ENCODE measurements around the gene PPARGC1A. TPM values are rescaled to one million over a fixed set of nuclear protein-coding genes. Genes with fewer than 3 reads are reported as not detected.

PPARGC1A gene
- total and polyA plus RNA-seq, 2 donors (not counting 1 experiment from before 2014, with no cell fraction given): not detected

DNA sequence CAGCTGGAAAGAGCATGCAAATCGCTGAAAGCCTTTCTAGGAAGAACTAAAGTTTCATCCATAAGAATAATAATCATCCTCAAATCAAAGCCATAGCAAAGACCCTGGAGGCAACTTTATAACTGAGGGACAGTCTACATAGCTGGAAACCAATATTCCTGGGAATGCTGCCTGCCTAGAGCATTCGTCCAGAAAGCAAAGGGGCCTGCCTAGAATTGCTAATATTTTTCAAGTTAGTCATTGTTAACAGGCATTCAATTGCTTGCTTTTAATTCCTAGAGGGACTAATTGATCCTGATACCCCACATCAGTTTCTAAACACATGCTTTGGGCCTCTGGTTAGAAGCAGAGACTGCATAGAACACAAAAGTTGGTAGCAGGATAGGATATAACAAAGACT is 4.2 kb upstream of the PPARGC1A start:
- no peaks in the 10 kb centered on the region for H3K79me2 ChIP-seq (ENCODE audit: control insufficient read depth, insufficient read depth, low read length)
- ChIA-PET CTCF (no interaction called here), POLR2A (no interaction called here)
- H3K27ac Mint-ChIP-seq: no peak overlapping the region
- no peaks in the 10 kb centered on the region for H3K27me3 Mint-ChIP-seq
- H3K36me3 ChIP-seq (replicated peaks in 1 of 2; ENCODE audit: control extremely low read depth in 1 of 2, control insufficient read depth in 1 of 2, extremely low read depth in 1 of 2, insufficient read depth in 2 of 2, low read length in 1 of 2): no peaks in the 10 kb centered on the region
- no peak overlapping the region for H3K4me3 ChIP-seq (ENCODE audit: control extremely low read depth in 1 of 5, extremely low read depth in 1 of 5, insufficient read depth in 1 of 5, low read depth in 2 of 5, low read length in 4 of 5)
- H3K9me3 Mint-ChIP-seq (ENCODE audit: insufficient read depth): no peaks in the 10 kb centered on the region
- DNase-seq (no peak), ATAC-seq (ENCODE audit: low read depth) (no peak)
- H2AFZ ChIP-seq (ENCODE audit: insufficient read depth, low read depth, low read length, poor library complexity, severe bottlenecking): no peak overlapping the region
- H3K4me1 Mint-ChIP-seq: peaks cover 4% of the 10 kb centered on the region
- no peak overlapping the region for H3K27ac ChIP-seq (ENCODE audit: low read length in 2 of 2)
- H3K9me3 ChIP-seq (ENCODE audit: control extremely low read depth in 1 of 3, control insufficient read depth in 2 of 3, insufficient read depth in 1 of 3, low read length in 2 of 3): peaks cover 0 to 4% (median 0%) of the 10 kb centered on the region in 3 donors
- H3K9ac ChIP-seq (ENCODE audit: low read length): no peak overlapping the region
- H4K20me1 ChIP-seq (ENCODE audit: control insufficient read depth, insufficient read depth, low read length, poor library complexity, severe bottlenecking): no peaks in the 10 kb centered on the region
- intact Hi-C loops (cut with micrococcal nuclease): no loop called here
- no peak for TF ChIP-seq CTCF (IDR thresholded peaks at IDR 0.05)
- no peak for TF ChIP-seq EZH2 (IDR thresholded peaks at IDR 0.05; ENCODE audit: borderline replicate concordance, insufficient read depth, low read depth, low read length, poor library complexity, severe bottlenecking)
- no peak overlapping the region for H3K4me3 Mint-ChIP-seq
- H3K4me2 ChIP-seq (replicated peaks; ENCODE audit: low read depth, low read length, poor library complexity, severe bottlenecking): no peak overlapping the region
- 100% methylated on average over 1 of the region's 2 CpGs for WGBS (ENCODE audit: insufficient coverage)
- H3K4me1 ChIP-seq (ENCODE audit: control insufficient read depth in 2 of 2, insufficient read depth in 2 of 2, low read length in 2 of 2): no peaks in the 10 kb centered on the region
- no peaks in the 10 kb centered on the region for H3K27me3 ChIP-seq (replicated peaks in 1 of 4; ENCODE audit: control extremely low read depth in 1 of 4, control insufficient read depth in 3 of 4, insufficient read depth in 4 of 4, low read length in 3 of 4)

- POLR2A ChIA-PET: no interaction called here
- CTCF ChIA-PET: no interaction called here
- no peak for DNase-seq
- H3K4me3 ChIP-seq (ENCODE audit: control extremely low read depth in 1 of 5, extremely low read depth in 1 of 5, insufficient read depth in 1 of 5, low read depth in 2 of 5, low read length in 4 of 5): no peak overlapping the region
- no peaks in the 10 kb centered on the region for H3K27me3 ChIP-seq (replicated peaks in 1 of 4; ENCODE audit: control extremely low read depth in 1 of 4, control insufficient read depth in 3 of 4, insufficient read depth in 4 of 4, low read length in 3 of 4)
- Mint-ChIP-seq H3K27ac (no peak overlapping the region), H3K4me1 (peaks cover 4% of the 10 kb centered on the region), H3K9me3 (ENCODE audit: insufficient read depth) (no peaks in the 10 kb centered on the region), H3K27me3 (no peaks in the 10 kb centered on the region), H3K4me3 (no peak overlapping the region)
- no peak for TF ChIP-seq CTCF (IDR thresholded peaks at IDR 0.05)
- no peak for TF ChIP-seq EZH2 (IDR thresholded peaks at IDR 0.05; ENCODE audit: borderline replicate concordance, insufficient read depth, low read depth, low read length, poor library complexity, severe bottlenecking)
- peaks cover 0 to 4% (median 0%) of the 10 kb centered on the region in 3 donors for H3K9me3 ChIP-seq (ENCODE audit: control extremely low read depth in 1 of 3, control insufficient read depth in 2 of 3, insufficient read depth in 1 of 3, low read length in 2 of 3)
- intact Hi-C loops (cut with micrococcal nuclease): no loop called here
- H3K9ac ChIP-seq (ENCODE audit: low read length): no peak overlapping the region
- no peaks in the 10 kb centered on the region for H3K4me1 ChIP-seq (ENCODE audit: control insufficient read depth in 2 of 2, insufficient read depth in 2 of 2, low read length in 2 of 2)
- no peaks in the 10 kb centered on the region for H3K36me3 ChIP-seq (replicated peaks in 1 of 2; ENCODE audit: control extremely low read depth in 1 of 2, control insufficient read depth in 1 of 2, extremely low read depth in 1 of 2, insufficient read depth in 2 of 2, low read length in 1 of 2)
- no peak overlapping the region for H3K27ac ChIP-seq (ENCODE audit: low read length in 2 of 2)
- WGBS (ENCODE audit: insufficient coverage): no CpG with 5 or more reads among the region's 1 CpG
- no peak for ATAC-seq (ENCODE audit: low read depth)
- H4K20me1 ChIP-seq (ENCODE audit: control insufficient read depth, insufficient read depth, low read length, poor library complexity, severe bottlenecking): no peaks in the 10 kb centered on the region
- no peaks in the 10 kb centered on the region for H3K79me2 ChIP-seq (ENCODE audit: control insufficient read depth, insufficient read depth, low read length)
- no peak overlapping the region for H2AFZ ChIP-seq (ENCODE audit: insufficient read depth, low read depth, low read length, poor library complexity, severe bottlenecking)
- H3K4me2 ChIP-seq (replicated peaks; ENCODE audit: low read depth, low read length, poor library complexity, severe bottlenecking): no peak overlapping the region
Observed at GRCh38 chr4:23891064-23891421, 1.2 kb upstream of the PPARGC1A start.

Data from B cell (primary cell).